Neural cell (in vitro differentiated cells): Measurements from ENCODE around the gene ELMO1. TPM values are rescaled to one million over a fixed set of nuclear protein-coding genes. Genes with fewer than 3 reads are reported as not detected.

ENCODE experiments used
- H2AFZ ChIP-seq: fragments of 200-600, 300-800 bp; sonication (generic), shearing (Covaris generic); 2 replicates; pipeline ENCODE4 v1.6.0; 2014; ENCODE audit warnings: low read depth, mild to moderate bottlenecking, antibody characterized with exemption, low read length, moderate library complexity
- H3F3A ChIP-seq: fragments of 200-600 bp; shearing (Covaris generic); 2 replicates; pipeline ENCODE4 v1.6.1; 2016; ENCODE audit warnings: mild to moderate bottlenecking, moderate library complexity, mixed read lengths, antibody characterized with exemption, low read length; ENCODE audit not compliant: insufficient read depth, poor library complexity, severe bottlenecking
- H3K27ac ChIP-seq: fragments of 200-600, 300-800 bp; sonication (generic), shearing (Covaris generic); 2 replicates; pipeline ENCODE4 v1.5.1; 2014; ENCODE audit warnings: mild to moderate bottlenecking, low read length, moderate library complexity
- H3K27me3 ChIP-seq: fragments of 300-800, 200-600 bp; sonication (generic), shearing (Covaris generic); 2 replicates; pipeline ENCODE4 v1.6.0; 2014; ENCODE audit warnings: mild to moderate bottlenecking, low read depth, low read length, moderate library complexity; ENCODE audit not compliant: insufficient read depth
- H3K36me3 ChIP-seq: fragments of 300-800, 200-600 bp; sonication (generic), shearing (Covaris generic); 2 replicates; pipeline ENCODE4 v1.5.1; 2014; ENCODE audit warnings: mild to moderate bottlenecking, antibody characterized with exemption, low read length, moderate library complexity; ENCODE audit not compliant: insufficient read depth
- H3K4me2 ChIP-seq: fragments of 300-800, 200-600 bp; sonication (generic), shearing (Covaris generic); 2 replicates; pipeline ENCODE4 v1.6.0; 2014; ENCODE audit warnings: mild to moderate bottlenecking, low read length
- H3K4me3 ChIP-seq: fragments of 300-800, 200-600 bp; sonication (generic), shearing (Covaris generic); 2 replicates; pipeline ENCODE4 v1.5.1; 2014; ENCODE audit warnings: mild to moderate bottlenecking, low read length, moderate library complexity
- H3K79me2 ChIP-seq: fragments of 200-600 bp; shearing (Covaris generic); replicated peaks from 2 replicates; pipeline ENCODE4 v1.6.0; 2014; ENCODE audit warnings: mild to moderate bottlenecking, low read length, moderate library complexity; ENCODE audit not compliant: insufficient read depth
- H3K9ac ChIP-seq: fragments of 300-800, 200-600 bp; sonication (generic), shearing (Covaris generic); 2 replicates; pipeline ENCODE4 v1.6.1; 2016; ENCODE audit warnings: mild to moderate bottlenecking, low read length, mixed read lengths
- H3K9me2 ChIP-seq: fragments of 200-600 bp; shearing (Covaris generic); 2 replicates; pipeline ENCODE4 v1.6.1; 2016; ENCODE audit warnings: mild to moderate bottlenecking, low read length, mixed read lengths; ENCODE audit not compliant: insufficient read depth
- H3K9me3 ChIP-seq: fragments of 200-600, 300-800 bp; sonication (generic), shearing (Covaris generic); 2 replicates; pipeline ENCODE4 v1.6.1; 2016; ENCODE audit warnings: mild to moderate bottlenecking, mixed run types, low read length, moderate library complexity, mixed read lengths
- H4K20me1 ChIP-seq: fragments of 200-600 bp; shearing (Covaris generic); 2 replicates; pipeline ENCODE4 v1.6.1; 2016; ENCODE audit warnings: mild to moderate bottlenecking, mixed run types; ENCODE audit not compliant: insufficient read depth
- CTCF ChIP-seq: fragments of 450-650 bp; IDR thresholded peaks from 2 replicates; pipeline ENCODE4 v1.5.1; 2014; ENCODE audit warnings: antibody characterized with exemption, mild to moderate bottlenecking, moderate library complexity; ENCODE audit not compliant: poor library complexity, severe bottlenecking
- EP300 ChIP-seq: fragments of 450-650 bp; conservative IDR thresholded peaks from 2 replicates; pipeline ENCODE4 v1.6.1; 2014; ENCODE audit warnings: antibody characterized with exemption, mild to moderate bottlenecking, moderate library complexity; ENCODE audit not compliant: poor library complexity, severe bottlenecking
- EZH2 ChIP-seq: fragments of 200-600, 300-800 bp; shearing (Covaris generic), sonication (generic); IDR thresholded peaks from 2 replicates; pipeline ENCODE4 v1.6.1; 2014; ENCODE audit warnings: antibody characterized with exemption, low read length, borderline replicate concordance, mild to moderate bottlenecking; ENCODE audit not compliant: insufficient read depth, poor library complexity, severe bottlenecking
- MXI1 ChIP-seq: fragments of 450-650 bp; conservative IDR thresholded peaks from 2 replicates; pipeline ENCODE4 v1.6.1; 2014; ENCODE audit warnings: antibody characterized with exemption, mild to moderate bottlenecking; ENCODE audit not compliant: poor library complexity, severe bottlenecking
- POLR2AphosphoS5 ChIP-seq: IDR thresholded peaks from 2 replicates; pipeline ENCODE4 v1.6.1; 2012
- RAD21 ChIP-seq: fragments of 450-650 bp; conservative IDR thresholded peaks from 2 replicates; pipeline ENCODE4 v1.6.1; 2014; ENCODE audit warnings: antibody characterized with exemption, mild to moderate bottlenecking, moderate library complexity
- REST ChIP-seq: IDR thresholded peaks from 2 replicates; pipeline ENCODE4 v1.6.1; 2012; ENCODE audit warnings: borderline replicate concordance
- SMC3 ChIP-seq: fragments of 450-650 bp; conservative IDR thresholded peaks from 2 replicates; pipeline ENCODE4 v1.6.1; 2014; ENCODE audit warnings: antibody characterized with exemption, mild to moderate bottlenecking, moderate library complexity; ENCODE audit not compliant: poor library complexity
- TAF1 ChIP-seq: IDR thresholded peaks from 2 replicates; pipeline ENCODE4 v1.6.1; 2012; ENCODE audit warnings: low read depth
- polyA plus RNA-seq: library from polyadenylated mRNA; depleted of rRNA; stranded (reverse); fragments of >200 nt; gene quantifications from 2 replicates; pipeline ENCODE4 v1.2.3, GENCODE V29; 2014

The ELMO1 gene
- polyA plus RNA-seq, 1 donor from 2014 or later = 12.2 TPM

GRCh38 chr7:36965625-36966024, 483.0 kb downstream of the ELMO1 start:
- H3K36me3 ChIP-seq = no peaks in the 10 kb centered on the region
- no peaks in the 10 kb centered on the region for H4K20me1 ChIP-seq
- no peak for TF ChIP-seq SMC3
- no peak for TF ChIP-seq RAD21
- no peak for TF ChIP-seq REST
- TF ChIP-seq CTCF = no peak
- no peak for TF ChIP-seq TAF1
- TF ChIP-seq MXI1 = no peak
- no peak for TF ChIP-seq EP300
- TF ChIP-seq EZH2 = no peak
- H3K4me3 ChIP-seq = no peak overlapping the region
- H3K9me3 ChIP-seq = no peaks in the 10 kb centered on the region
- H3K9ac ChIP-seq = no peak overlapping the region
- no peak overlapping the region for H3K27ac ChIP-seq
- no peak overlapping the region for H2AFZ ChIP-seq
- H3K79me2 ChIP-seq = no peaks in the 10 kb centered on the region
- no peak overlapping the region for H3K4me2 ChIP-seq
- no peaks in the 10 kb centered on the region for H3K9me2 ChIP-seq
- no peaks in the 10 kb centered on the region for H3K27me3 ChIP-seq
- no peaks in the 10 kb centered on the region for H3F3A ChIP-seq

GRCh38 chr7:36964297-36964696, 484.4 kb downstream of the ELMO1 start:
- no peaks in the 10 kb centered on the region for H3F3A ChIP-seq
- H3K9me2 ChIP-seq = no peaks in the 10 kb centered on the region
- H3K36me3 ChIP-seq = no peaks in the 10 kb centered on the region
- TF ChIP-seq MXI1 (no peak), SMC3 (no peak), REST (no peak), RAD21 (no peak), POLR2AphosphoS5 (no peak)
- no peaks in the 10 kb centered on the region for H3K79me2 ChIP-seq
- no peaks in the 10 kb centered on the region for H3K9me3 ChIP-seq
- no peak overlapping the region for H3K9ac ChIP-seq
- H2AFZ ChIP-seq = no peak overlapping the region
- no peak overlapping the region for H3K4me2 ChIP-seq
- no peaks in the 10 kb centered on the region for H4K20me1 ChIP-seq
- no peak overlapping the region for H3K27ac ChIP-seq
- no peaks in the 10 kb centered on the region for H3K27me3 ChIP-seq
- no peak overlapping the region for H3K4me3 ChIP-seq
